Natural killer cell (primary cell): Measurements from ENCODE around the gene IKZF3. TPM values are rescaled to one million over a fixed set of nuclear protein-coding genes. Genes with fewer than 3 reads are reported as not detected.

ENCODE experiments used
- ATAC-seq, 3 donors: fragments of 150-1000 bp in 2 of 3; fragments of 200-7000 bp in 1 of 3; cut with Tn5 transposase; 1 replicate in 1 of 3; 2 replicates in 2 of 3; pipeline ENCODE4 v1.10.0; 2021; ENCODE audit warnings: mild to moderate bottlenecking in 2 of 3, moderate library complexity in 2 of 3
- DNase-seq, 2 donors: peaks; one replicate each; pipeline versions ENCODE4 v3.0.0 to v3.0.0-alpha.2; 2013 to 2021; ENCODE audit warnings: mixed read lengths in 1 of 2
- H3K27ac ChIP-seq: one replicate; pipeline ENCODE4 v1.5.1; 2013; ENCODE audit warnings: mild to moderate bottlenecking, low read length
- H3K27me3 ChIP-seq: one replicate; pipeline ENCODE4 v1.6.1; 2013; ENCODE audit warnings: low read length; ENCODE audit not compliant: control insufficient read depth, insufficient read depth
- H3K36me3 ChIP-seq: one replicate; pipeline ENCODE4 v1.6.1; 2013; ENCODE audit warnings: low read length; ENCODE audit not compliant: control insufficient read depth, insufficient read depth
- H3K4me1 ChIP-seq: one replicate; pipeline ENCODE4 v1.6.1; 2013; ENCODE audit warnings: low read length; ENCODE audit not compliant: control insufficient read depth, insufficient read depth
- H3K4me3 ChIP-seq: one replicate; pipeline ENCODE4 v1.5.1; 2013; ENCODE audit warnings: low read length
- H3K9me3 ChIP-seq: one replicate; pipeline ENCODE4 v1.6.1; 2013; ENCODE audit warnings: low read length; ENCODE audit not compliant: control insufficient read depth, insufficient read depth
- H3K27ac Mint-ChIP-seq, 2 donors: one replicate each; pipeline ENCODE4 v1.8.0; 2022; ENCODE audit warnings: mild to moderate bottlenecking in 2 of 2, mixed read lengths in 2 of 2, moderate library complexity in 1 of 2
- H3K27me3 Mint-ChIP-seq, 2 donors: one replicate each; pipeline ENCODE4 v1.8.0; 2022; ENCODE audit warnings: low read depth in 2 of 2, mixed read lengths in 2 of 2
- H3K36me3 Mint-ChIP-seq: one replicate; pipeline ENCODE4 v1.8.0; 2022; ENCODE audit warnings: mixed read lengths
- H3K4me1 Mint-ChIP-seq, 2 donors: one replicate each; pipeline ENCODE4 v1.8.0; 2022; ENCODE audit warnings: mixed read lengths in 2 of 2
- H3K4me3 Mint-ChIP-seq: one replicate; pipeline ENCODE4 v1.8.0; 2022; ENCODE audit warnings: mild to moderate bottlenecking, moderate library complexity, mixed read lengths
- H3K9me3 Mint-ChIP-seq, 2 donors: one replicate each; pipeline ENCODE4 v1.8.0; 2022; ENCODE audit warnings: mixed read lengths in 2 of 2
- WGBS: methylation state at CpG from one replicate; pipeline ENCODE4 v1.1.7; 2013; ENCODE audit warnings: missing lambda C conversion rate; ENCODE audit not compliant: insufficient coverage; 5-methylcytosine and 5-hydroxymethylcytosine counted together
- intact Hi-C: fragments of 100-400 bp; cut with micrococcal nuclease; formaldehyde crosslinking; loops from one replicate; pipeline ENCODE4 v1.14.2; 2022
- total RNA-seq, 4 donors: library from RNA; stranded (reverse); fragments of 120-200 nt in 1 of 4; gene quantifications; one replicate each; pipeline versions ENCODE4 v1.2.3 to v1.2.4, GENCODE V29; 2013 to 2022
- TF ChIP-seq, protein P1 (sequence below): fragments of 200-600 bp; IDR thresholded peaks from one replicate; pipeline ENCODE4 v1.8.0; 2022; ENCODE audit warnings: antibody characterized with exemption

The IKZF3 gene
- total RNA-seq, 3 donors from 2014 or later (not counting 1 experiment from before 2014, with no cell fraction given), result 134 to 162 (median 139) TPM

DNA sequence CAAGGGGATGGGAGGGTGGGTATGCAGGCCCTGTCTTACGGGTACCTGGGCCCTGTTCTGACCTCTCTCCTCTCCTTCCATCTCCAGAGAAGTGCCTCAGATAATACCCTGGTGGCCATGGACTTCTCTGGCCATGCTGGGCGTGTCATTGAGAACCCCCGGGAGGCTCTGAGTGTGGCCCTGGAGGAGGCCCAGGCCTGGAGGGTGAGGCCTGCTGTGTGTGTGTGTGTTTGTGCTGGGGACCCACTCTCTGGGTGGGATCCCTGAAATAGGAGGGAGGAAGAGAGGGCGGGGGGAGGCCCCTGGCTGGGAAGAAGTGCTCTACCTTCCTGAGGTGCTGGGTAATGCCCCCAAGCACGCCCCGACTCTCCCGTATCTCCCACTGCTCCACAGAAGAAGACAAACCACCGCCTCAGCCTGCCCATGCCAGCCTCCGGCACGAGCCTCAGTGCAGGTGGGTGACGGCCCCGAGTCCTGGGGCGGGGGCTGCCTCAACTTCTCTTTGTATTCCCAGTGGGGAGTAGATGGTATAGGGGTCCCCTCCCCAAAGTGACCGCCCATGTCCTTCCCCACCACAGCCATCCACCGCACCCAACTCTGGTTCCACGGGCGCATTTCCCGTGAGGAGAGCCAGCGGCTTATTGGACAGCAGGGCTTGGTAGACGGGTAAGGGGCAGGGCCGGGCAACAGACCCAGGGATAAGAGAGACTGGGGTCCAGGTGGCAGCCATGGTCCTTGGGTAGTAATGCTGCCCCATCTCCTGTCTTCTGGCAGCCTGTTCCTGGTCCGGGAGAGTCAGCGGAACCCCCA is 118.6 kb downstream of the IKZF3 start:
- no peak overlapping the region for H3K27ac Mint-ChIP-seq
- H3K27me3 Mint-ChIP-seq, result peaks cover 0 to 2% of the 10 kb centered on the region in 2 donors

GRCh38 chr17:39744836-39745215 is 119.3 kb downstream of the IKZF3 start:
- Histone ChIP-seq H3K27ac (no peak overlapping the region), H3K36me3 (no peaks in the 10 kb centered on the region), H3K4me1 (no peaks in the 10 kb centered on the region), H3K9me3 (no peaks in the 10 kb centered on the region), H3K27me3 (peaks cover 1% of the 10 kb centered on the region), H3K4me3 (no peak overlapping the region)
- Mint-ChIP-seq H3K27me3 (peaks cover 0 to 9% of the 10 kb centered on the region in 2 donors), H3K27ac (no peak overlapping the region), H3K4me3 (no peak overlapping the region), H3K9me3 (no peaks in the 10 kb centered on the region), H3K4me1 (peaks cover 0 to 8% of the 10 kb centered on the region in 2 donors), H3K36me3 (no peaks in the 10 kb centered on the region)
- WGBS, result 81% methylated on average over 8 of the region's 8 CpGs
- DNase-seq (no peak), ATAC-seq (no peak)
- TF ChIP-seq, protein P1, sequence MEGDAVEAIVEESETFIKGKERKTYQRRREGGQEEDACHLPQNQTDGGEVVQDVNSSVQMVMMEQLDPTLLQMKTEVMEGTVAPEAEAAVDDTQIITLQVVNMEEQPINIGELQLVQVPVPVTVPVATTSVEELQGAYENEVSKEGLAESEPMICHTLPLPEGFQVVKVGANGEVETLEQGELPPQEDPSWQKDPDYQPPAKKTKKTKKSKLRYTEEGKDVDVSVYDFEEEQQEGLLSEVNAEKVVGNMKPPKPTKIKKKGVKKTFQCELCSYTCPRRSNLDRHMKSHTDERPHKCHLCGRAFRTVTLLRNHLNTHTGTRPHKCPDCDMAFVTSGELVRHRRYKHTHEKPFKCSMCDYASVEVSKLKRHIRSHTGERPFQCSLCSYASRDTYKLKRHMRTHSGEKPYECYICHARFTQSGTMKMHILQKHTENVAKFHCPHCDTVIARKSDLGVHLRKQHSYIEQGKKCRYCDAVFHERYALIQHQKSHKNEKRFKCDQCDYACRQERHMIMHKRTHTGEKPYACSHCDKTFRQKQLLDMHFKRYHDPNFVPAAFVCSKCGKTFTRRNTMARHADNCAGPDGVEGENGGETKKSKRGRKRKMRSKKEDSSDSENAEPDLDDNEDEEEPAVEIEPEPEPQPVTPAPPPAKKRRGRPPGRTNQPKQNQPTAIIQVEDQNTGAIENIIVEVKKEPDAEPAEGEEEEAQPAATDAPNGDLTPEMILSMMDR, result no peak
- intact Hi-C loops, result no loop called here

More for the DNA sequence above, 118.6 kb downstream of the IKZF3 start:
- intact Hi-C loops, result no loop called here
- Mint-ChIP-seq H3K36me3 (no peaks in the 10 kb centered on the region), H3K9me3 (no peaks in the 10 kb centered on the region), H3K4me1 (peaks cover 0 to 8% of the 10 kb centered on the region in 2 donors), H3K4me3 (no peak overlapping the region)
- no peak for ATAC-seq
- H3K27ac ChIP-seq, result no peak overlapping the region
- H3K36me3 ChIP-seq, result no peaks in the 10 kb centered on the region
- H3K4me1 ChIP-seq, result no peaks in the 10 kb centered on the region
- DNase-seq, result no peak
- H3K9me3 ChIP-seq, result no peaks in the 10 kb centered on the region
- no peaks in the 10 kb centered on the region for H3K27me3 ChIP-seq
- WGBS, result 95% methylated on average over 22 of the region's 23 CpGs
- H3K4me3 ChIP-seq, result no peak overlapping the region
- TF ChIP-seq, protein P1, result no peak

DNA sequence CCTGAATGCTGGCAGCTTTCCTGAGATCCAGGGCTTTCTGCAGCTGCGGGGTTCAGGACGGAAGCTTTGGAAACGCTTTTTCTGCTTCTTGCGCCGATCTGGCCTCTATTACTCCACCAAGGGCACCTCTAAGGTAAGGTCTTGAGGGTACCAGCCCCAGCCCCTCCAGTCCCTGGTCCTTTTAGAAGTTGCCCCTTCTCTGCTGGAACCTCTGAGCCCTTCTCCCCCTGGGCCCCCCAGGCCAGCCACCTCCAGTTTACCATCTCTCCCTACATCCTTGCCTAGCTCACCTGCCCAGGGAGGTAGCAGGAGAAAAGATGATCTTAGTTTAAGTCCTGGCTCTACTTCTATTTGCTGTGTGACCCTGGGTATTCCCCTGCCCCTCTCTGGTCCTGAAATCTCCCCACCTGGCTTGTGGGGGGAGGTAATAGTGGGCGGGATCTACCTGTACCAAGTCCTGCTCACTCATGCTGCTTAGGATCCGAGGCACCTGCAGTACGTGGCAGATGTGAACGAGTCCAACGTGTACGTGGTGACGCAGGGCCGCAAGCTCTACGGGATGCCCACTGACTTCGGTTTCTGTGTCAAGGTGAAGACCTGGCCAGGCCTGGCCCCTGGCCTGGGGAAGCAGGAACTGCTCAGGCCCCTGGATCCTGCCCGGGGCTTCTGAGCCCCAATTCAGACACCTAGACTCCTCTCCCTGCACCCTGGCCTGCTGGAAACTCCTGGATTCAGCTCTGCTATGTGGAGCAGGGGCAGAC is 119.9 kb downstream of the IKZF3 start:
- no peak for ATAC-seq
- Histone ChIP-seq H3K27me3 (peaks cover 7% of the 10 kb centered on the region), H3K4me1 (peaks cover 5% of the 10 kb centered on the region), H3K4me3 (no peak overlapping the region), H3K9me3 (no peaks in the 10 kb centered on the region), H3K36me3 (no peaks in the 10 kb centered on the region), H3K27ac (no peak overlapping the region)
- H3K9me3 Mint-ChIP-seq, result no peaks in the 10 kb centered on the region
- peaks cover 0 to 9% of the 10 kb centered on the region in 2 donors for H3K4me1 Mint-ChIP-seq
- WGBS, result 90% methylated on average over 16 of the region's 16 CpGs
- TF ChIP-seq, protein P1, result no peak
- peaks cover 0 to 13% of the 10 kb centered on the region in 2 donors for H3K27me3 Mint-ChIP-seq
- no peak overlapping the region for H3K27ac Mint-ChIP-seq
- no peak overlapping the region for H3K4me3 Mint-ChIP-seq
- no peak for DNase-seq
- no peaks in the 10 kb centered on the region for H3K36me3 Mint-ChIP-seq
- intact Hi-C loops, result no loop called here
